ENCODE results near the gene FSHR.

FSHR gene

DNA sequence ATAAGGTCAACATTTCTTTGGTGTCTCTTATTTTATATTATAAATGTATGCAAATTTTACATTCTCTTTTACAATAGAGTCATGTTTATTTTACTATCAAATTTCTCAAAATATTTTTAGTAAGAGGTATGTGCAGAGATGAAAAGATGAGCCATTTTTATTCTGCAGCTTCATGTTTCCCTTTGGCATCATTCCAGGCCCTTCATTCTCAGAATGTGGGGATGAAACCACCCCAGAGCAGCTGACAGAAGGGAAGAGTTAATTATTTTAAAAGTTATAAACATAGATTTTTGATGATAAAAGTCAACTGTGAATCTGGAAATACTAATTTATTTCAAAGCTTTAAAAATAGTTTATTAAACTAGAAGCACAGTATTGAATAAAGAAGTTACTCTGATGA lies 12.8 kb upstream of the FSHR start:
- Histone ChIP-seq H3K9me3 (ENCODE audit: control insufficient read depth in 2 of 2, low read length in 2 of 2) (no peaks in the 10 kb centered on the region), H3K36me3 (ENCODE audit: control insufficient read depth in 2 of 2, insufficient read depth in 2 of 2, low read length in 2 of 2) (no peaks in the 10 kb centered on the region), H3K9ac (ENCODE audit: low read depth in 1 of 2, low read length in 2 of 2) (no peak overlapping the region), H3K4me1 (ENCODE audit: control insufficient read depth in 2 of 2, insufficient read depth in 2 of 2, low read length in 2 of 2) (no peaks in the 10 kb centered on the region), H3K27me3 (ENCODE audit: control insufficient read depth in 2 of 2, insufficient read depth in 2 of 2, low read length in 2 of 2) (no peaks in the 10 kb centered on the region), H3K4me3 (ENCODE audit: low read length in 2 of 2) (no peak overlapping the region), H3K27ac (ENCODE audit: low read depth in 2 of 2, low read length in 2 of 2) (no peak overlapping the region)

DNA sequence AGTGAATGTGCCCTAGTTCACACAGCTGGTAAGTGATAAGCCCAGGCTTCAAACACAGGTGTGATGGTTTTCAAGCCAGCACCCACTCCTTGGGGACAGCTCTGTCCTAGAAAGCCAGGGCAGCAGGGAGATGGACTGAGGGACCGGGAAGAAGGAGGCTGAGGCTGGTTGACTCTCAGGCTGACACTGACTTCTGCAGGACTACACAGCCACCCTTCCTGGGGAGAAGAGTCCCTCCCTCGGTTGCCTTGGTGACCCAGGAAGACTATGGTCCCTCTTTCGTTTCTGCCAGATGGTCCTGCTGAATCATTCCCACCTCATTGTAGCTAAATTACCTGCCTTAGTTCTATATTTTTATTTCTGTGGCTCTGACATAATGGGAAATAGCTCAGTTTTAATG lies 11.3 kb upstream of the FSHR start:
- no peaks in the 10 kb centered on the region for H3K9me3 ChIP-seq (ENCODE audit: control insufficient read depth in 2 of 2, low read length in 2 of 2)
- no peak overlapping the region for H3K27ac ChIP-seq (ENCODE audit: low read depth in 2 of 2, low read length in 2 of 2)
- H3K27me3 ChIP-seq (ENCODE audit: control insufficient read depth in 2 of 2, insufficient read depth in 2 of 2, low read length in 2 of 2) = no peaks in the 10 kb centered on the region
- no peak overlapping the region for H3K4me3 ChIP-seq (ENCODE audit: low read length in 2 of 2)
- no peaks in the 10 kb centered on the region for H3K36me3 ChIP-seq (ENCODE audit: control insufficient read depth in 2 of 2, insufficient read depth in 2 of 2, low read length in 2 of 2)
- H3K9ac ChIP-seq (ENCODE audit: low read depth in 1 of 2, low read length in 2 of 2) = no peak overlapping the region
- no peaks in the 10 kb centered on the region for H3K4me1 ChIP-seq (ENCODE audit: control insufficient read depth in 2 of 2, insufficient read depth in 2 of 2, low read length in 2 of 2)

DNA sequence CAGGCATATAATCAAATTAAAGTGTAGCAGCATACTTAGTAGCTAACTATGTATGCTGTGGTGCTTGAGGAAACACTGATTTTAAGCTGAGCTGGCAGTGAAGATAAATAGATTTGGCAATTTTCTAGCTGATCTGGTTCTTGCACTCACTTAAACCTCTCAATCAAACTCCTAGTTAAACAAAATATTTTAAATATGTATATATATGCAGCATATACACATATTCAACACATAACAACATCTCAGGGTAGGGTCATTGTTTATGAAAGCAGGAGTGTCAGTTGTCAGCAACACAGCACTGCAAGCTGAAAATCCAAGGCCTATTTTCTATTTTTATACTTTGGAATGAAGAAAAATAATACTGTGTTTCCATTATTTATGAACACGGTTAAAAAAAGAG lies 10.4 kb upstream of the FSHR start:
- Histone ChIP-seq H3K36me3 (ENCODE audit: control insufficient read depth in 2 of 2, insufficient read depth in 2 of 2, low read length in 2 of 2) (no peaks in the 10 kb centered on the region), H3K27me3 (ENCODE audit: control insufficient read depth in 2 of 2, insufficient read depth in 2 of 2, low read length in 2 of 2) (no peaks in the 10 kb centered on the region), H3K9ac (ENCODE audit: low read depth in 1 of 2, low read length in 2 of 2) (no peak overlapping the region), H3K4me3 (ENCODE audit: low read length in 2 of 2) (no peak overlapping the region), H3K4me1 (ENCODE audit: control insufficient read depth in 2 of 2, insufficient read depth in 2 of 2, low read length in 2 of 2) (no peaks in the 10 kb centered on the region), H3K27ac (ENCODE audit: low read depth in 2 of 2, low read length in 2 of 2) (no peak overlapping the region), H3K9me3 (ENCODE audit: control insufficient read depth in 2 of 2, low read length in 2 of 2) (no peaks in the 10 kb centered on the region)

DNA sequence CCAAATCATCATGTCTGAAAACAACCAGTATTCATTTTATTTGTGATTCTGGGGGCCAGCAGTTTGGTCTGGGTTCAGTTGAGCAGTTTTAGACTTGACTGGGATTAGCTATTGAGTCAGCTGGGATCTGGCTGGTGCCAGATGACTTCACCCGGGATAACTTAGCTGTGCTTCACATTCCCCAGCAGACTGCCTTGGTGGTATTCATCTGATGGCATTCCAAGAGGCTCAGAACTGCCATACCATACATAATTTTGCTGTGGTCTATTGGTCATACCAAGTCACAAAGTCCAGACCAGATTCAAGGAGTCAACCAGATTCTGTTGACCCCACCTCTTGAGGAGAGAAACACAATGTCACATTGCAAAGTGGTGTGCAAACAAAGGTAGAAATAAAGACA lies 7.8 kb upstream of the FSHR start:
- Histone ChIP-seq H3K36me3 (ENCODE audit: control insufficient read depth in 2 of 2, insufficient read depth in 2 of 2, low read length in 2 of 2) (no peaks in the 10 kb centered on the region), H3K27me3 (ENCODE audit: control insufficient read depth in 2 of 2, insufficient read depth in 2 of 2, low read length in 2 of 2) (no peaks in the 10 kb centered on the region), H3K9me3 (ENCODE audit: control insufficient read depth in 2 of 2, low read length in 2 of 2) (no peaks in the 10 kb centered on the region), H3K27ac (ENCODE audit: low read depth in 2 of 2, low read length in 2 of 2) (no peak overlapping the region), H3K4me1 (ENCODE audit: control insufficient read depth in 2 of 2, insufficient read depth in 2 of 2, low read length in 2 of 2) (no peaks in the 10 kb centered on the region), H3K4me3 (ENCODE audit: low read length in 2 of 2) (no peak overlapping the region), H3K9ac (ENCODE audit: low read depth in 1 of 2, low read length in 2 of 2) (no peak overlapping the region)

DNA sequence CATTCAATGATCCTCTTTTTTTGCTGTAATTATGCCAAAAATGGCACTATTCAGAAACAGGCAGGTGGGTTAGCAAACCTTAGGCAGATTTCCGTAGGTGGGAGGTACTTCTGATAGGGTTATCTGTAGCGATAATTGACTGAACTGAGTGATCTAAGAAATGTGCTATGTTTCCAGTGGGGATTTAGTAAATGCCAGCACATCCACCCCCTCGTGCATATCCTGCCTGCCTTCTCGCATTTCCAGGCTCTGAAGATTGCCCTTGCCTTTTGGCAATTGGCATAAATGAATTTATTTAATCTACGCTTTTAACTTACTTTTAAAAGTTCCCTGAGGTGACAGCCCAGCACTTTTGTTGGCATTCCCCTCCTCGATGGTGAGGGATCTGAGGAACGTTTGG lies 576 bp upstream of the FSHR start:
- Histone ChIP-seq H3K27me3 (ENCODE audit: control insufficient read depth in 2 of 2, insufficient read depth in 2 of 2, low read length in 2 of 2) (no peaks in the 10 kb centered on the region), H3K9me3 (ENCODE audit: control insufficient read depth in 2 of 2, low read length in 2 of 2) (no peaks in the 10 kb centered on the region), H3K27ac (ENCODE audit: low read depth in 2 of 2, low read length in 2 of 2) (no peak overlapping the region), H3K4me1 (ENCODE audit: control insufficient read depth in 2 of 2, insufficient read depth in 2 of 2, low read length in 2 of 2) (no peaks in the 10 kb centered on the region), H3K36me3 (ENCODE audit: control insufficient read depth in 2 of 2, insufficient read depth in 2 of 2, low read length in 2 of 2) (no peaks in the 10 kb centered on the region), H3K9ac (ENCODE audit: low read depth in 1 of 2, low read length in 2 of 2) (no peak overlapping the region), H3K4me3 (ENCODE audit: low read length in 2 of 2) (no peak overlapping the region)

DNA sequence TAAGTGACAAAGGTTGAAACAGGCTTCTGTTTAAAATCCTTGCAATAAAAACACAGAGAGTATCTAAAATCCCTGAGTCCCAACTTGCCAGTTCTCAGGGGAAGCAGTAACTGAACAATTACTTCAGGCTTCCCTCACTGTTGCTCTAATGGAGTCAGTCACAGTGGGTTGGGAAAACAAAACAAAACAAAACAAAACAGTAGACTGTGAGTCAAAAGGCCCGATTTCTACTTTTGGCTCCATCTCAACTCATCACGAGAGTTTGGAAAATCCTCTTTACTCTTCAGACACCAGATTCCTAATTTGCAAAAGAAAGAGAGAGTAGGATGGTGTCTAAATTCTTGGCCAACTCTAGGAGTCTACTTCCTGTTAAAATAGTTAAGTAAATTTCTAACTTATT lies 1.1 kb downstream of the FSHR start:
- Histone ChIP-seq H3K27me3 (ENCODE audit: control insufficient read depth in 2 of 2, insufficient read depth in 2 of 2, low read length in 2 of 2) (no peaks in the 10 kb centered on the region), H3K9me3 (ENCODE audit: control insufficient read depth in 2 of 2, low read length in 2 of 2) (no peaks in the 10 kb centered on the region), H3K9ac (ENCODE audit: low read depth in 1 of 2, low read length in 2 of 2) (no peak overlapping the region), H3K36me3 (ENCODE audit: control insufficient read depth in 2 of 2, insufficient read depth in 2 of 2, low read length in 2 of 2) (no peaks in the 10 kb centered on the region), H3K4me1 (ENCODE audit: control insufficient read depth in 2 of 2, insufficient read depth in 2 of 2, low read length in 2 of 2) (no peaks in the 10 kb centered on the region), H3K27ac (ENCODE audit: low read depth in 2 of 2, low read length in 2 of 2) (no peak overlapping the region), H3K4me3 (ENCODE audit: low read length in 2 of 2) (no peak overlapping the region)

DNA sequence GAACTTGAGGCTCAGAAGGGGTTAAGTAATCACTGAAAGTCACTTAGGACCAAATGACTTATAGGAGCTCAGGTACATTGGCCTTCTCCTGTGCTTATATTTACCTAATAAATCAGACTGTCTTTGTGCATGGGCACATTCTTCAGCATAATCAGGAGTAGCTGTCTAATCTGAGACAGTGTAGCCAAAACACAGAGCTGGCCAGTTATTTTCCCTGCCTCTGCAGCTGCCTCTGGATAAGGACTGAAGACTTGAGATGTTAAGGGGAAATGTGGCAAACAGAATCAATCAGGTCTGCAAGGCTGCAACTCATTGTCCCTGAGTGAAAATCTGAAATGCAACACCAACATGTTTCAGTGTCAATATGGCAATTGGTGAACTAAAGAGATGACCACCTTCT lies 1.5 kb downstream of the FSHR start:
- no peak overlapping the region for H3K4me3 ChIP-seq (ENCODE audit: low read length in 2 of 2)
- H3K9ac ChIP-seq (ENCODE audit: low read depth in 1 of 2, low read length in 2 of 2) = no peak overlapping the region
- H3K9me3 ChIP-seq (ENCODE audit: control insufficient read depth in 2 of 2, low read length in 2 of 2) = no peaks in the 10 kb centered on the region
- no peaks in the 10 kb centered on the region for H3K4me1 ChIP-seq (ENCODE audit: control insufficient read depth in 2 of 2, insufficient read depth in 2 of 2, low read length in 2 of 2)
- H3K36me3 ChIP-seq (ENCODE audit: control insufficient read depth in 2 of 2, insufficient read depth in 2 of 2, low read length in 2 of 2) = no peaks in the 10 kb centered on the region
- no peak overlapping the region for H3K27ac ChIP-seq (ENCODE audit: low read depth in 2 of 2, low read length in 2 of 2)
- H3K27me3 ChIP-seq (ENCODE audit: control insufficient read depth in 2 of 2, insufficient read depth in 2 of 2, low read length in 2 of 2) = no peaks in the 10 kb centered on the region

DNA sequence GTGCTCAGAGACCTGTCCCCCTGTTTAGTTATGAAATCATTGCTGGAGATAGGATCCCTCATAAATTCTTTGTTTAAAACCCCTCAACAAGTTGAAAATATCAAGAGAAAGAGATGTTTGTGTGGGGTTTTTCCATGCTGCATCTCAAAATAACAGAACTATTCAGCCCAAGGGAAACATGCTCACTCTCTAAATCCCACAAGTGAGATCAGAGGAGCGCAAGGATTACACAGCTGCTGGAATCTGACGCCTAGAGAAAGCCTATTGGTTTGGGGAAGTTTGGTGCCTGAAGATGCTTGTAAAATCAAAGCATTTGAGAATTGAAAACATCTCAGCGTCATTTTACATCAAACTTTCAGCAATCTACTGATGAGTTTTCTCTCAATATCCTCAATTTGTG lies 7.9 kb downstream of the FSHR start:
- Histone ChIP-seq H3K27ac (ENCODE audit: low read depth in 2 of 2, low read length in 2 of 2) (no peak overlapping the region), H3K9ac (ENCODE audit: low read depth in 1 of 2, low read length in 2 of 2) (no peak overlapping the region), H3K27me3 (ENCODE audit: control insufficient read depth in 2 of 2, insufficient read depth in 2 of 2, low read length in 2 of 2) (no peaks in the 10 kb centered on the region), H3K36me3 (ENCODE audit: control insufficient read depth in 2 of 2, insufficient read depth in 2 of 2, low read length in 2 of 2) (no peaks in the 10 kb centered on the region), H3K4me3 (ENCODE audit: low read length in 2 of 2) (no peak overlapping the region), H3K4me1 (ENCODE audit: control insufficient read depth in 2 of 2, insufficient read depth in 2 of 2, low read length in 2 of 2) (no peaks in the 10 kb centered on the region), H3K9me3 (ENCODE audit: control insufficient read depth in 2 of 2, low read length in 2 of 2) (no peaks in the 10 kb centered on the region)

DNA sequence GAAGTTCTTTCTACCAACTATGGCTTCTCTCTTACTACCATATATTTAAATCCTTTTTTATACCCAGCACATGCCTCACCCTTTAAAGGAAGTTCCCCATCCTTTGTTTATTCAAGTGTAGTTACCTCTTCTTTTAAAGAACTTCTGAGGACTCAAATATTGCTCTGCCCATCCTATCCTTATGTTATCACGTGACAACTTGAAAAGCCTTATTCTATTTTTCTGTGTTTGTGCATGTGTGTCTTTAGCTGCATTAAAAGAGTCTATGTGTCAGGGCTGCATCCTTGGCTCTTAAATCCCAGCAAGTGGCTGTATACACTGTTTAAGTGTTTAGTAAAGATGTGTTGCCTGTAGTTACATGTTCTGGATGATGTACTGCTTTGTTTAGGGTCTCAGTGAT lies 22.5 kb downstream of the FSHR start:
- Histone ChIP-seq H3K4me1 (ENCODE audit: control insufficient read depth in 2 of 2, insufficient read depth in 2 of 2, low read length in 2 of 2) (no peaks in the 10 kb centered on the region), H3K9me3 (ENCODE audit: control insufficient read depth in 2 of 2, low read length in 2 of 2) (no peaks in the 10 kb centered on the region), H3K4me3 (ENCODE audit: low read length in 2 of 2) (no peak overlapping the region), H3K27ac (ENCODE audit: low read depth in 2 of 2, low read length in 2 of 2) (no peak overlapping the region), H3K27me3 (ENCODE audit: control insufficient read depth in 2 of 2, insufficient read depth in 2 of 2, low read length in 2 of 2) (no peaks in the 10 kb centered on the region), H3K36me3 (ENCODE audit: control insufficient read depth in 2 of 2, insufficient read depth in 2 of 2, low read length in 2 of 2) (no peaks in the 10 kb centered on the region), H3K9ac (ENCODE audit: low read depth in 1 of 2, low read length in 2 of 2) (no peak overlapping the region)

DNA sequence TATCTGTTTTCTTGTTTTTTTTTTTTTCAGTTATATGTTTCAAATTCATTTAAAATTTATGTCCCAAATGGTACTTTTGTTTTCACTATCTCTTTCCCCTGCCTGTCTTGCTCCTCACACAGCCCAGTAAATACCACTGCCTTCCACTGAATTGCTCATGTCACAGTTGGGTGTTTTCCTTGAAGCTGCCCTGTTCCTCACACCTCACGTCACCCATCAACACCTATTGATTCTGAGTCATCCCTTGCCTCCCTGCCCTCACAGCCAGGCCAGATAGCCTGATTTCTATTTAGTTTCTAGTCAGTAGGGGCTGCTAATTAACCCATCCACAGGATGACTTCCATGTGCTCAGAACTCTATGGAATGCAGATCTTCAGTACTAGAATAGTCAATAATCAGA lies 25.3 kb downstream of the FSHR start:
- H3K4me3 ChIP-seq (ENCODE audit: low read length in 2 of 2) = no peak overlapping the region
- no peaks in the 10 kb centered on the region for H3K9me3 ChIP-seq (ENCODE audit: control insufficient read depth in 2 of 2, low read length in 2 of 2)
- H3K27me3 ChIP-seq (ENCODE audit: control insufficient read depth in 2 of 2, insufficient read depth in 2 of 2, low read length in 2 of 2) = no peaks in the 10 kb centered on the region
- no peak overlapping the region for H3K9ac ChIP-seq (ENCODE audit: low read depth in 1 of 2, low read length in 2 of 2)
- H3K36me3 ChIP-seq (ENCODE audit: control insufficient read depth in 2 of 2, insufficient read depth in 2 of 2, low read length in 2 of 2) = no peaks in the 10 kb centered on the region
- no peak overlapping the region for H3K27ac ChIP-seq (ENCODE audit: low read depth in 2 of 2, low read length in 2 of 2)
- no peaks in the 10 kb centered on the region for H3K4me1 ChIP-seq (ENCODE audit: control insufficient read depth in 2 of 2, insufficient read depth in 2 of 2, low read length in 2 of 2)

DNA sequence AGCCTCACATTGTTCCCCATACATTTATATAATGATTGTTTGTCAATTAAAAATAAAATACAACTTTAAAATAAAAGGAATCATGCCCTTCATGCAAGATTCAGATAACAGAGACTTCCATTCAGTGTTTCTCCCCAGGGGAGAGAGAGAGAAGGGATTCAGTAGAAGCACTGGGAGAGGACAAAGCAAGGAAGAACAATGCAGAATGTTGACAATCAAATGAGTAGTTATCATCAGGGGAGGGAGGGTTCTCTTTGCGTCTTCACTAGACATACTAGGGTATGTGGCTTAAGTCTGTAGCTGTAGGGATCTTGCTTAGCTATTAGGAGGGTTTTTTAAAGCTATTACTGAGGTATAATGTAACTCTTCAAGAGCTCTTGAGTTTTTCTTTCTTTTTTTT lies 30.7 kb downstream of the FSHR start:
- Histone ChIP-seq H3K36me3 (ENCODE audit: control insufficient read depth in 2 of 2, insufficient read depth in 2 of 2, low read length in 2 of 2) (no peaks in the 10 kb centered on the region), H3K4me1 (ENCODE audit: control insufficient read depth in 2 of 2, insufficient read depth in 2 of 2, low read length in 2 of 2) (no peaks in the 10 kb centered on the region), H3K27me3 (ENCODE audit: control insufficient read depth in 2 of 2, insufficient read depth in 2 of 2, low read length in 2 of 2) (no peaks in the 10 kb centered on the region), H3K9ac (ENCODE audit: low read depth in 1 of 2, low read length in 2 of 2) (no peak overlapping the region), H3K27ac (ENCODE audit: low read depth in 2 of 2, low read length in 2 of 2) (no peak overlapping the region), H3K9me3 (ENCODE audit: control insufficient read depth in 2 of 2, low read length in 2 of 2) (no peaks in the 10 kb centered on the region), H3K4me3 (ENCODE audit: low read length in 2 of 2) (no peak overlapping the region)
